Bronchial epithelial cell (primary cell): ENCODE measurements around the gene CC2D1A. TPM values are rescaled to one million over a fixed set of nuclear protein-coding genes. Genes with fewer than 3 reads are reported as not detected.

Experiments used
- DNase-seq: peaks from one replicate; pipeline ENCODE4 v3.0.0-alpha.2; 2010; ENCODE audit warnings: low read depth
- FAIRE-seq: peaks from 2 replicates; lab custom pipeline; 2011; peaks lifted over from hg19 to GRCh38; lab: Jason Lieb, UNC
- H3K27me3 ChIP-seq: 2 replicates; pipeline ENCODE4 v1.5.1; 2011; ENCODE audit warnings: low read length; ENCODE audit not compliant: control insufficient read depth, insufficient read depth
- H3K36me3 ChIP-seq: 2 replicates; pipeline ENCODE4 v1.5.1; 2011; ENCODE audit warnings: low read length; ENCODE audit not compliant: control insufficient read depth, insufficient read depth
- H3K4me3 ChIP-seq: 2 replicates; pipeline ENCODE4 v1.5.1; 2011; ENCODE audit warnings: mild to moderate bottlenecking, low read depth, low read length, control low read depth
- total RNA-seq: library from RNA; depleted of rRNA; stranded (reverse); fragments of >200 nt; gene quantifications from 2 replicates; pipeline ENCODE4 v1.2.1, GENCODE V29; 2014
- TF ChIP-seq, protein P1 (sequence below): IDR thresholded peaks from 2 replicates; pipeline ENCODE4 v1.5.1; 2011; ENCODE audit warnings: mild to moderate bottlenecking, moderate library complexity, low read length, control low read depth, inconsistent platforms; ENCODE audit not compliant: insufficient read depth, severe bottlenecking

CC2D1A gene
- total RNA-seq, 1 donor from 2014 or later = 6.8 TPM

GRCh38 chr19:13951799-13952153 lies 45.8 kb downstream of the CC2D1A start:
- TF ChIP-seq, protein P1, sequence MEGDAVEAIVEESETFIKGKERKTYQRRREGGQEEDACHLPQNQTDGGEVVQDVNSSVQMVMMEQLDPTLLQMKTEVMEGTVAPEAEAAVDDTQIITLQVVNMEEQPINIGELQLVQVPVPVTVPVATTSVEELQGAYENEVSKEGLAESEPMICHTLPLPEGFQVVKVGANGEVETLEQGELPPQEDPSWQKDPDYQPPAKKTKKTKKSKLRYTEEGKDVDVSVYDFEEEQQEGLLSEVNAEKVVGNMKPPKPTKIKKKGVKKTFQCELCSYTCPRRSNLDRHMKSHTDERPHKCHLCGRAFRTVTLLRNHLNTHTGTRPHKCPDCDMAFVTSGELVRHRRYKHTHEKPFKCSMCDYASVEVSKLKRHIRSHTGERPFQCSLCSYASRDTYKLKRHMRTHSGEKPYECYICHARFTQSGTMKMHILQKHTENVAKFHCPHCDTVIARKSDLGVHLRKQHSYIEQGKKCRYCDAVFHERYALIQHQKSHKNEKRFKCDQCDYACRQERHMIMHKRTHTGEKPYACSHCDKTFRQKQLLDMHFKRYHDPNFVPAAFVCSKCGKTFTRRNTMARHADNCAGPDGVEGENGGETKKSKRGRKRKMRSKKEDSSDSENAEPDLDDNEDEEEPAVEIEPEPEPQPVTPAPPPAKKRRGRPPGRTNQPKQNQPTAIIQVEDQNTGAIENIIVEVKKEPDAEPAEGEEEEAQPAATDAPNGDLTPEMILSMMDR = no peak
- no peak for FAIRE-seq
- peak overlapping the region; percentile 34 for H3K4me3 ChIP-seq
- peaks cover 12% of the 10 kb centered on the region for H3K36me3 ChIP-seq
- no peaks in the 10 kb centered on the region for H3K27me3 ChIP-seq
- no peak for DNase-seq

DNA sequence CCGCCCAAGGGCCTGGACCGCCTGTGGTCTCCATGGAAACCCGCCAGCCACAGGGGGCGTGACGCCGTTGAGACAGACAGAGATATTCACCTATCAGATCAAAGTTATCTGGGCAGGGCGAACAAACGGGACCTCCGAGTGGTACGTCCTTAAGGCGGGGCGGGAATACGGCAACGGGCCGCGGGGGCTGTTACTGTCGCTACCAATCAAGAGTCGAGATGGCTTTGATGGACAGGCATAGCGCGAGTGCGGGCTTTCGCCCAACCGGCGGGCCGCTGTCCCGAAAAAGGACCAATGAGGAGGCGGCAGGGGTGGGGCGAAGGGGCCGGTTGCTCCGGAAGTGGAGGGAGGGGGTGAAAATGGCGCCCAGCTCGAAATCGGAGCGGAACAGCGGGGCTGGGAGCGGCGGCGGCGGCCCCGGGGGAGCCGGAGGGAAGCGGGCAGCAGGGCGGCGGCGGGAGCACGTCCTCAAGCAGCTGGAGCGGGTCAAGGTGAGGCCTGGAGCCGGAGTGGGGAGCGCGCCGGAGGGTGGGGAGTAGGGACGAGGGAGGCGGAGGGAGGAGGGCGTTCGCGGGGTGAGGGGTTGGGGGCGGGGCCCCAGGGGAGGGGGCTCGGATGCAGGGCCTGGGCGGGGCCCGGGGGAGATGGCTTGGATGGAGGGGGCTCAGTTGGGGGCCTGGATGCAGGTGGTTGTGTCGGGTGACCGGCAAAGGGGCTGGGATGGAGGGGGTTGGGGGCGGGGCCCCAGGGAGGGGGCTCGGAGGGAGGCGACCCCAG lies 46.3 kb downstream of the CC2D1A start, which contains the start of gene DCAF15:
Gene DCAF15, plus strand, starts transcription at position 356 of the 777 bp plus-strand sequence. Its CDS starts 4 bp downstream, at position 360.
- Histone ChIP-seq H3K36me3 (peaks cover 13% of the 10 kb centered on the region), H3K27me3 (no peaks in the 10 kb centered on the region), H3K4me3 (peak within 1 kb of the TSS; percentile 78)
- FAIRE-seq (peak; percentile 18), DNase-seq (peak; percentile 97)
- TF ChIP-seq, protein P1 = no peak

DNA sequence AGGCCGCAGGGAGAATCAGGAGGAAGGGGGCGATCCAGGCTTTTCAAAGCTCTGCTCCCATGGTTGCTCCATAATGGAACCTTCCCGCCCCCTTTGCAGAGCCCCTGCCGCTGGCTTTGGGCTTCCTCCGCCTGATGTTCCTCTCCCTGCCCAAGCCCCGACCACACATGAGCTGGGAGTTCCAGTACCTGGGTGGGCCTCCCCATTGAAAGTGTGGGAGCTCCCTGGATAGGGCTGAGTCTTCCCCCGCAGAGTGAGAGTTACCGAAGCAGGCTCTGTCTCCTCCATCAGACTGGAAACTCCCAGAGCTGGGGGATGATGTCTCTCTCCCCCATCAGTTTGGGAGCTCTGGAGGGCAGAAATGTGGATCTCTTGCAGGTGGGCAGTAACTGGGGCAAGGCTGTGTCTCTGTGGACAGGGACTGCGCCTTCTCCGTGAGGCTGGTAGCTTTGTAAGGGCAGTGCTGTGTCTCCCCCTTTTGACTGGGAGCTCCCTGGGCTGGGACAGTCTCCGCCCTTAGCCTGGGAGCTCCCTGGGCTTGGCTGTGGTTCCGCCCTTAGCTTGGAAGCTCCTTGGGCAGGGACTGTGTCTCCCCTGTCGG lies 47.0 kb downstream of the CC2D1A start:
- DNase-seq (peak; percentile 58), FAIRE-seq (no peak)
- Histone ChIP-seq H3K4me3 (peak overlapping the region; percentile 78), H3K27me3 (no peaks in the 10 kb centered on the region), H3K36me3 (peaks cover 15% of the 10 kb centered on the region)
- TF ChIP-seq, protein P1 = peak; percentile 37

GRCh38 chr19:13954185-13954584 lies 48.2 kb downstream of the CC2D1A start:
- no peaks in the 10 kb centered on the region for H3K27me3 ChIP-seq
- FAIRE-seq = no peak
- H3K4me3 ChIP-seq = no peak overlapping the region
- DNase-seq = no peak
- peaks cover 19% of the 10 kb centered on the region for H3K36me3 ChIP-seq
- TF ChIP-seq, protein P1 = no peak

- no peaks in the 10 kb centered on the region for H3K27me3 ChIP-seq
- TF ChIP-seq, protein P1 = no peak
- peaks cover 30% of the 10 kb centered on the region for H3K36me3 ChIP-seq
- H3K4me3 ChIP-seq = no peak overlapping the region
- FAIRE-seq (no peak), DNase-seq (no peak)
These were observed 49.8 kb downstream of the CC2D1A start for GRCh38 chr19:13955662-13956364.
